SK-N-SH (cell line): ENCODE measurements around the gene TFAP2A. TPM values are rescaled to one million over a fixed set of nuclear protein-coding genes. Genes with fewer than 3 reads are reported as not detected.

Experiments used
- CTCF ChIA-PET: fragments of 300-600, 350-600 bp; formaldehyde crosslinking; extraction: SDS; loops from one replicate; lab custom pipeline; 2021; lab: Yijun Ruan, JAX
- POLR2A ChIA-PET: fragments of 350-600 bp; sonication (Branson Sonifier 250); formaldehyde crosslinking; extraction: SDS; loops from one replicate; lab custom pipeline; 2020; ENCODE audit warnings: antibody characterized with exemption, inconsistent platforms; lab: Yijun Ruan, JAX
- DNase-seq: peaks from one replicate; pipeline ENCODE4 v3.0.0; 2012
- H2AFZ ChIP-seq: fragments of 200-600 bp; sonication (generic); 2 replicates; pipeline ENCODE4 v1.8.1; 2016; ENCODE audit warnings: antibody characterized with exemption, mild to moderate bottlenecking, low read depth
- H3F3A ChIP-seq: fragments of 200-600 bp; sonication (generic); replicated peaks from 2 replicates; pipeline ENCODE3; 2016; ENCODE audit warnings: antibody characterized with exemption, mild to moderate bottlenecking; ENCODE audit not compliant: insufficient read depth
- H3K27ac ChIP-seq, 2 experiments: fragments of 200-500 bp in 1 of 2; fragments of 200-600 bp in 1 of 2; sonication (Bioruptor generic) in 1 of 2; sonication (generic), shearing (Covaris generic) in 1 of 2; 2 replicates each; pipeline versions ENCODE4 v1.5.1 to v1.6.1; 2014 to 2016; ENCODE audit warnings: low read depth in 2 of 2, inconsistent platforms in 1 of 2, low read length in 1 of 2, mild to moderate bottlenecking in 1 of 2, mixed read lengths in 1 of 2
- H3K27me3 ChIP-seq: fragments of 200-600 bp; sonication (generic), shearing (Covaris generic); 2 replicates; pipeline ENCODE4 v1.6.1; 2016; ENCODE audit warnings: mixed run types; ENCODE audit not compliant: insufficient read depth
- H3K36me3 ChIP-seq, 2 experiments: fragments of 200-500 bp in 1 of 2; fragments of 200-600 bp in 1 of 2; sonication (Bioruptor generic) in 1 of 2; sonication (generic) in 1 of 2; replicated peaks in 1 of 2; 2 replicates each; pipeline versions ENCODE3 to v1.5.1; 2014 to 2016; ENCODE audit warnings: low read length in 1 of 2, mild to moderate bottlenecking in 1 of 2; ENCODE audit not compliant: insufficient read depth in 2 of 2, control insufficient read depth in 1 of 2
- H3K4me1 ChIP-seq, 2 experiments: fragments of 200-500 bp in 1 of 2; fragments of 200-600 bp in 1 of 2; sonication (Bioruptor generic) in 1 of 2; sonication (generic), shearing (Covaris generic) in 1 of 2; 2 replicates each; pipeline versions ENCODE4 v1.5.1 to v1.6.1; 2014 to 2016; ENCODE audit warnings: low read depth in 1 of 2, low read length in 1 of 2, mixed run types in 1 of 2; ENCODE audit not compliant: insufficient read depth in 2 of 2, control insufficient read depth in 1 of 2
- H3K4me2 ChIP-seq: fragments of 200-600 bp; sonication (generic), shearing (Covaris generic); 2 replicates; pipeline ENCODE4 v1.6.1; 2017; ENCODE audit warnings: mixed run types
- H3K4me3 ChIP-seq, 2 experiments: fragments of 200-500 bp in 1 of 2; fragments of 200-600 bp in 1 of 2; sonication (Bioruptor generic) in 1 of 2; sonication (generic), shearing (Covaris generic) in 1 of 2; 2 replicates each; pipeline versions ENCODE4 v1.5.1 to v1.8.1; 2014 to 2016; ENCODE audit warnings: low read depth in 2 of 2, inconsistent platforms in 1 of 2, low read length in 1 of 2, mild to moderate bottlenecking in 1 of 2, mixed read lengths in 1 of 2, moderate library complexity in 1 of 2
- H3K79me2 ChIP-seq: fragments of 200-600 bp; sonication (generic); 2 replicates; pipeline ENCODE4 v1.8.1; 2017; ENCODE audit warnings: mild to moderate bottlenecking; ENCODE audit not compliant: insufficient read depth
- H3K9ac ChIP-seq: fragments of 200-600 bp; sonication (generic); 2 replicates; pipeline ENCODE4 v1.6.1; 2017; ENCODE audit warnings: mixed run types
- H3K9me2 ChIP-seq: fragments of 200-600 bp; sonication (generic); 2 replicates; pipeline ENCODE4 v1.6.1; 2017; ENCODE audit warnings: mixed run types
- H3K9me3 ChIP-seq: fragments of 200-600 bp; sonication (generic); 2 replicates; pipeline ENCODE4 v1.6.1; 2017; ENCODE audit warnings: mixed run types, mild to moderate bottlenecking, moderate library complexity
- H4K20me1 ChIP-seq: fragments of 200-600 bp; sonication (generic); 2 replicates; pipeline ENCODE4 v1.6.1; 2017; ENCODE audit warnings: mild to moderate bottlenecking, mixed run types; ENCODE audit not compliant: insufficient read depth
- ELF1 ChIP-seq: IDR thresholded peaks from 2 replicates; pipeline ENCODE4 v1.4.0; 2012
- EP300 ChIP-seq, 2 experiments: IDR thresholded peaks; 2 replicates each; pipeline versions ENCODE4 v1.4.0 to v1.6.1; 2012; ENCODE audit warnings: borderline replicate concordance in 1 of 2, low read depth in 1 of 2, low read length in 1 of 2
- FOSL2 ChIP-seq: IDR thresholded peaks from 2 replicates; pipeline ENCODE4 v1.4.0; 2012; ENCODE audit warnings: low read depth, mild to moderate bottlenecking, moderate library complexity, borderline replicate concordance
- GABPA ChIP-seq: IDR thresholded peaks from 2 replicates; pipeline ENCODE4 v1.4.0; 2012; ENCODE audit warnings: low read depth, mild to moderate bottlenecking
- JUND ChIP-seq: IDR thresholded peaks from 2 replicates; pipeline ENCODE4 v1.4.0; 2012
- MXI1 ChIP-seq: IDR thresholded peaks from 2 replicates; pipeline ENCODE4 v1.6.1; 2012; ENCODE audit warnings: mild to moderate bottlenecking, low read depth, low read length, improper control_type of control experiment
- NFIC ChIP-seq: IDR thresholded peaks from 2 replicates; pipeline ENCODE4 v1.4.0; 2012; ENCODE audit warnings: borderline replicate concordance
- NRF1 ChIP-seq: IDR thresholded peaks from 2 replicates; pipeline ENCODE4 v1.6.1; 2012; ENCODE audit warnings: low read depth, mild to moderate bottlenecking, low read length
- POLR2AphosphoS5 ChIP-seq: IDR thresholded peaks from 2 replicates; pipeline ENCODE4 v1.6.1; 2012; ENCODE audit warnings: low read depth, low read length
- RAD21 ChIP-seq: IDR thresholded peaks from 2 replicates; pipeline ENCODE4 v1.6.1; 2012; ENCODE audit warnings: mild to moderate bottlenecking, low read length
- RCOR1 ChIP-seq: fragments of 150-350 bp; IDR thresholded peaks from 2 replicates; pipeline ENCODE4 v1.6.1; 2017; ENCODE audit warnings: antibody characterized with exemption, low read length
- RXRA ChIP-seq: IDR thresholded peaks from 2 replicates; pipeline ENCODE4 v1.4.0; 2012; ENCODE audit warnings: low read depth, mild to moderate bottlenecking, borderline replicate concordance
- SIN3A ChIP-seq: IDR thresholded peaks from 2 replicates; pipeline ENCODE4 v1.6.1; 2012; ENCODE audit warnings: low read depth, mild to moderate bottlenecking, low read length, moderate library complexity, borderline replicate concordance
- SMC3 ChIP-seq: IDR thresholded peaks from 2 replicates; pipeline ENCODE4 v1.6.1; 2012; ENCODE audit warnings: low read depth, low read length, improper control_type of control experiment
- TCF12 ChIP-seq: IDR thresholded peaks from 2 replicates; pipeline ENCODE4 v1.4.0; 2012
- TEAD4 ChIP-seq: IDR thresholded peaks from 2 replicates; pipeline ENCODE4 v1.4.0; 2012; ENCODE audit warnings: mild to moderate bottlenecking, borderline replicate concordance; ENCODE audit not compliant: insufficient read depth
- WGBS: methylation state at CpG from one replicate; pipeline ENCODE4 v1.1.6; 2017; ENCODE audit warnings: low lambda C conversion rate; 5-methylcytosine and 5-hydroxymethylcytosine counted together
- polyA plus RNA-seq, 3 experiments: library from polyadenylated mRNA; depleted of rRNA; stranded (reverse); fragments of >200 nt; gene quantifications; 2 replicates each; pipeline ENCODE4 v1.2.3, GENCODE V29; 2012
- TF ChIP-seq, protein P1 (sequence below): fragments of 150-350 bp; IDR thresholded peaks from 2 replicates; pipeline ENCODE4 v1.6.1; 2016; ENCODE audit warnings: mild to moderate bottlenecking, low read depth, low read length
- TF ChIP-seq, protein P2 (sequence below): IDR thresholded peaks from 2 replicates; pipeline ENCODE4 v1.4.0; 2012; ENCODE audit warnings: low read depth, borderline replicate concordance
- TF ChIP-seq, protein P3 (sequence below): fragments of 150-350 bp; IDR thresholded peaks from 2 replicates; pipeline ENCODE4 v1.6.1; 2017; ENCODE audit warnings: antibody characterized with exemption, low read length, low read depth, borderline replicate concordance
- TF ChIP-seq, protein P4 (sequence below): IDR thresholded peaks from 2 replicates; pipeline ENCODE4 v1.4.0; 2012; ENCODE audit warnings: low read depth
- TF ChIP-seq, protein P5 (sequence below): IDR thresholded peaks from 2 replicates; pipeline ENCODE4 v1.6.1; 2012; ENCODE audit warnings: mild to moderate bottlenecking, low read depth, low read length, moderate library complexity

The TFAP2A gene
- polyA plus RNA-seq, 1 of the 3 experiments (the other 2 are of a cell fraction), result 0.07 TPM

DNA sequence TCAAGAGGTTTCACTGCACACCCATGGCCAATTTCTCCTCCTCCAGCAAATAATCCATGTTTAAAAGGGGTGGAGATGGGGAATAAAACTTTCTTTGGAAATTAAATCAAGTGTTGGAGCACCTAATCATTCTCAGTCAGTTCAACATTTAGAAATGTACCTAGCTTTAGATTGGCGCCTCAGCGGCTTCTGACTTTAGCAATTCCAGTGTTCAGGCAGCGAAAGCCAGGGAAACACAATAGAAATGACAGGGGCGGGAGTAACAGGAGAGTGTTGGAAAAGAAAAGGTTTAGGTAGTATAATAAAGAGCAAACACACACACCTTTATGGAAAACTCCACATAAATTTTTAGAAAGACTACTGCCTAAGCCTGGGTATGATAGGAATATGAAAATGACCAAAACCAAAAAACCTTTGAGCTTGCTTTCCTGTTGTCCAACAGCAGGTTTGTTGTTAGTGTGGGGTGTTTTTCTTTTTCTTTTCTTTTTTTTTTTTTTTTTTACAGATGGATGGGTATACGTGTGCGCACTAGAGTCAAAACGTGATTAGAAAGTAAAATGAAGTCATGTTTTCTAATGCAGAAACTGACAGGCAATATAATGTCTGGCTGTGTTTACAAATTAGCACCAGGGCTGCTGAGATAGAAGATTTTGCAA lies 7.7 kb downstream of the TFAP2A start:
- peaks cover 7 to 8% of the 10 kb centered on the region in 2 experiments; a peak in 2 of 4 replicates for H3K4me1 ChIP-seq
- no peaks in the 10 kb centered on the region for H3K9me2 ChIP-seq
- H2AFZ ChIP-seq, result no peak overlapping the region
- no peak overlapping the region for H3K4me3 ChIP-seq
- peaks cover 54% of the 10 kb centered on the region for H3K27me3 ChIP-seq
- no peaks in the 10 kb centered on the region for H4K20me1 ChIP-seq
- ChIA-PET POLR2A (no interaction called here), CTCF (no interaction called here)
- H3K9me3 ChIP-seq, result no peaks in the 10 kb centered on the region
- no peak for DNase-seq
- H3K4me2 ChIP-seq, result no peak overlapping the region
- H3K9ac ChIP-seq, result no peak overlapping the region
- no peaks in the 10 kb centered on the region for H3K79me2 ChIP-seq
- peaks cover 21% of the 10 kb centered on the region for H3F3A ChIP-seq
- 31% methylated on average over 7 of the region's 7 CpGs for WGBS
- no peak overlapping the region for H3K27ac ChIP-seq
- H3K36me3 ChIP-seq, result no peaks in the 10 kb centered on the region
- TF ChIP-seq FOSL2, result no peak
- TF ChIP-seq, protein P1, sequence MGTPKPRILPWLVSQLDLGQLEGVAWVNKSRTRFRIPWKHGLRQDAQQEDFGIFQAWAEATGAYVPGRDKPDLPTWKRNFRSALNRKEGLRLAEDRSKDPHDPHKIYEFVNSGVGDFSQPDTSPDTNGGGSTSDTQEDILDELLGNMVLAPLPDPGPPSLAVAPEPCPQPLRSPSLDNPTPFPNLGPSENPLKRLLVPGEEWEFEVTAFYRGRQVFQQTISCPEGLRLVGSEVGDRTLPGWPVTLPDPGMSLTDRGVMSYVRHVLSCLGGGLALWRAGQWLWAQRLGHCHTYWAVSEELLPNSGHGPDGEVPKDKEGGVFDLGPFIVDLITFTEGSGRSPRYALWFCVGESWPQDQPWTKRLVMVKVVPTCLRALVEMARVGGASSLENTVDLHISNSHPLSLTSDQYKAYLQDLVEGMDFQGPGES, result no peak
- TF ChIP-seq, protein P2, sequence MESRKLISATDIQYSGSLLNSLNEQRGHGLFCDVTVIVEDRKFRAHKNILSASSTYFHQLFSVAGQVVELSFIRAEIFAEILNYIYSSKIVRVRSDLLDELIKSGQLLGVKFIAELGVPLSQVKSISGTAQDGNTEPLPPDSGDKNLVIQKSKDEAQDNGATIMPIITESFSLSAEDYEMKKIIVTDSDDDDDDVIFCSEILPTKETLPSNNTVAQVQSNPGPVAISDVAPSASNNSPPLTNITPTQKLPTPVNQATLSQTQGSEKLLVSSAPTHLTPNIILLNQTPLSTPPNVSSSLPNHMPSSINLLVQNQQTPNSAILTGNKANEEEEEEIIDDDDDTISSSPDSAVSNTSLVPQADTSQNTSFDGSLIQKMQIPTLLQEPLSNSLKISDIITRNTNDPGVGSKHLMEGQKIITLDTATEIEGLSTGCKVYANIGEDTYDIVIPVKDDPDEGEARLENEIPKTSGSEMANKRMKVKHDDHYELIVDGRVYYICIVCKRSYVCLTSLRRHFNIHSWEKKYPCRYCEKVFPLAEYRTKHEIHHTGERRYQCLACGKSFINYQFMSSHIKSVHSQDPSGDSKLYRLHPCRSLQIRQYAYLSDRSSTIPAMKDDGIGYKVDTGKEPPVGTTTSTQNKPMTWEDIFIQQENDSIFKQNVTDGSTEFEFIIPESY, result no peak
- no peak for TF ChIP-seq SIN3A
- TF ChIP-seq EP300 (IDR thresholded peaks at IDR 0.05; ENCODE audit: borderline replicate concordance in 1 of 2, low read depth in 1 of 2, low read length in 1 of 2), result no peak
- no peak for TF ChIP-seq GABPA
- no peak for TF ChIP-seq JUND
- TF ChIP-seq RXRA, result no peak
- no peak for TF ChIP-seq TEAD4
- no peak for TF ChIP-seq TCF12
- no peak for TF ChIP-seq MXI1
- TF ChIP-seq RCOR1, result no peak
- TF ChIP-seq, protein P3, sequence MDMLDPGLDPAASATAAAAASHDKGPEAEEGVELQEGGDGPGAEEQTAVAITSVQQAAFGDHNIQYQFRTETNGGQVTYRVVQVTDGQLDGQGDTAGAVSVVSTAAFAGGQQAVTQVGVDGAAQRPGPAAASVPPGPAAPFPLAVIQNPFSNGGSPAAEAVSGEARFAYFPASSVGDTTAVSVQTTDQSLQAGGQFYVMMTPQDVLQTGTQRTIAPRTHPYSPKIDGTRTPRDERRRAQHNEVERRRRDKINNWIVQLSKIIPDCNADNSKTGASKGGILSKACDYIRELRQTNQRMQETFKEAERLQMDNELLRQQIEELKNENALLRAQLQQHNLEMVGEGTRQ, result no peak

DNA sequence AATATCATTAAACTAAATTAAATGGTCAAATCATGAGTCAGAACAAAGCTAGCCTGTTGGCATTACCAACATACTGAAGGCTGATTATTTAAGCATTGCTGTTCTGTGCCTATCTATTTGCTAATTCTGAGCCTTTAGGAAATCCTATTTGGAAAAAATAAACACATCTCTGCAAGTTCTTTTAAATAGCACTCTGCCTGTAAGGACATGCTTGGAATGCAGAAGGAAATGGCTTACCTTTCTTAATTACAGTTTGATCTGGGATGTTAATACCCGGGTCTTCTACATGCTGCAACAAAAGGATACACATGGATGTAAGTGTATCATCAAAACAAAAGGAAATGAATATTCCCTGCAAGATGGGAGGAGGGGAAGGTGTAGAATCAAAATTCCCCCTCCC lies 8.3 kb downstream of the TFAP2A start:
- H3K27ac ChIP-seq, result no peak overlapping the region
- TF ChIP-seq FOSL2 (no peak), POLR2AphosphoS5 (no peak), RCOR1 (no peak), RXRA (no peak), SMC3 (no peak), ELF1 (no peak), NRF1 (no peak), RAD21 (no peak), SIN3A (no peak), NFIC (no peak)
- TF ChIP-seq, protein P4, sequence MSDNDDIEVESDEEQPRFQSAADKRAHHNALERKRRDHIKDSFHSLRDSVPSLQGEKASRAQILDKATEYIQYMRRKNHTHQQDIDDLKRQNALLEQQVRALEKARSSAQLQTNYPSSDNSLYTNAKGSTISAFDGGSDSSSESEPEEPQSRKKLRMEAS, result no peak
- TF ChIP-seq, protein P5, sequence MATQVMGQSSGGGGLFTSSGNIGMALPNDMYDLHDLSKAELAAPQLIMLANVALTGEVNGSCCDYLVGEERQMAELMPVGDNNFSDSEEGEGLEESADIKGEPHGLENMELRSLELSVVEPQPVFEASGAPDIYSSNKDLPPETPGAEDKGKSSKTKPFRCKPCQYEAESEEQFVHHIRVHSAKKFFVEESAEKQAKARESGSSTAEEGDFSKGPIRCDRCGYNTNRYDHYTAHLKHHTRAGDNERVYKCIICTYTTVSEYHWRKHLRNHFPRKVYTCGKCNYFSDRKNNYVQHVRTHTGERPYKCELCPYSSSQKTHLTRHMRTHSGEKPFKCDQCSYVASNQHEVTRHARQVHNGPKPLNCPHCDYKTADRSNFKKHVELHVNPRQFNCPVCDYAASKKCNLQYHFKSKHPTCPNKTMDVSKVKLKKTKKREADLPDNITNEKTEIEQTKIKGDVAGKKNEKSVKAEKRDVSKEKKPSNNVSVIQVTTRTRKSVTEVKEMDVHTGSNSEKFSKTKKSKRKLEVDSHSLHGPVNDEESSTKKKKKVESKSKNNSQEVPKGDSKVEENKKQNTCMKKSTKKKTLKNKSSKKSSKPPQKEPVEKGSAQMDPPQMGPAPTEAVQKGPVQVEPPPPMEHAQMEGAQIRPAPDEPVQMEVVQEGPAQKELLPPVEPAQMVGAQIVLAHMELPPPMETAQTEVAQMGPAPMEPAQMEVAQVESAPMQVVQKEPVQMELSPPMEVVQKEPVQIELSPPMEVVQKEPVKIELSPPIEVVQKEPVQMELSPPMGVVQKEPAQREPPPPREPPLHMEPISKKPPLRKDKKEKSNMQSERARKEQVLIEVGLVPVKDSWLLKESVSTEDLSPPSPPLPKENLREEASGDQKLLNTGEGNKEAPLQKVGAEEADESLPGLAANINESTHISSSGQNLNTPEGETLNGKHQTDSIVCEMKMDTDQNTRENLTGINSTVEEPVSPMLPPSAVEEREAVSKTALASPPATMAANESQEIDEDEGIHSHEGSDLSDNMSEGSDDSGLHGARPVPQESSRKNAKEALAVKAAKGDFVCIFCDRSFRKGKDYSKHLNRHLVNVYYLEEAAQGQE, result no peak

More for the DNA sequence above, 8.3 kb downstream of the TFAP2A start:
- Histone ChIP-seq H2AFZ (no peak overlapping the region), H3K9me2 (no peaks in the 10 kb centered on the region), H4K20me1 (no peaks in the 10 kb centered on the region), H3K27me3 (peaks cover 48% of the 10 kb centered on the region), H3K4me2 (no peak overlapping the region), H3F3A (peaks cover 16% of the 10 kb centered on the region), H3K36me3 (no peaks in the 10 kb centered on the region), H3K79me2 (no peaks in the 10 kb centered on the region), H3K4me1 (peaks cover 5 to 8% of the 10 kb centered on the region in 2 experiments; a peak in 2 of 4 replicates), H3K9me3 (no peaks in the 10 kb centered on the region), H3K9ac (no peak overlapping the region), H3K4me3 (no peak overlapping the region)
- no peak for DNase-seq
- WGBS, result 48% methylated on average over 1 of the region's 1 CpG
- CTCF ChIA-PET, result no interaction called here
- POLR2A ChIA-PET, result no interaction called here
